AG04450 (cell line): ENCODE data around the gene CRNKL1. TPM values are rescaled to one million over a fixed set of nuclear protein-coding genes. Genes with fewer than 3 reads are reported as not detected.

Source experiments
- CTCF ChIA-PET: fragments of 300-600, 350-600 bp; formaldehyde crosslinking; extraction: SDS; loops from one replicate; lab custom pipeline; 2022; ENCODE audit warnings: antibody characterized with exemption, inconsistent platforms; lab: Charles Lee
- POLR2A ChIA-PET: fragments of 350-600 bp; formaldehyde crosslinking; extraction: SDS; loops from one replicate; lab custom pipeline; 2021; ENCODE audit warnings: antibody characterized with exemption, inconsistent platforms; lab: Yijun Ruan, JAX
- DNase-seq: peaks from one replicate; pipeline ENCODE4 v3.0.0-alpha.2; 2011; ENCODE audit warnings: low read depth, low spot score
- H3K27ac ChIP-seq: one replicate; pipeline ENCODE4 v1.5.1; 2012; ENCODE audit warnings: low read depth, low read length, control low read depth
- H3K27me3 ChIP-seq: one replicate; pipeline ENCODE4 v1.6.0; 2012; ENCODE audit warnings: low read length; ENCODE audit not compliant: control insufficient read depth, insufficient read depth
- H3K4me3 ChIP-seq: 2 replicates; pipeline ENCODE4 v1.5.1; 2011; ENCODE audit warnings: mild to moderate bottlenecking, low read depth, low read length, control low read depth
- H3K9me3 ChIP-seq: 2 replicates; pipeline ENCODE4 v1.5.1; 2012; ENCODE audit warnings: low read length; ENCODE audit not compliant: control insufficient read depth, insufficient read depth
- CTCF ChIP-seq: IDR thresholded peaks from 2 replicates; pipeline ENCODE4 v1.5.1; 2011; ENCODE audit warnings: low read depth, low read length, control low read depth, inconsistent platforms
- polyA plus RNA-seq: library from polyadenylated mRNA; depleted of rRNA; stranded (reverse); fragments of >200 nt; gene quantifications from 2 replicates; pipeline ENCODE4 v1.2.3, GENCODE V29; 2011

The CRNKL1 gene
- polyA plus RNA-seq, 1 experiment, result 21.0 TPM

- no peak overlapping the region for H3K4me3 ChIP-seq
- no peaks in the 10 kb centered on the region for H3K9me3 ChIP-seq
- no peak for TF ChIP-seq CTCF
- POLR2A ChIA-PET, result no interaction called here
- no peak overlapping the region for H3K27ac ChIP-seq
- CTCF ChIA-PET, result interaction anchor here (1.2 to 2.5 kb wide), 3 partner anchors 12 to 306 kb away, joined by 3 to 9 read pairs (median 8); no protein-coding TSS in a partner anchor
- H3K27me3 ChIP-seq, result no peaks in the 10 kb centered on the region
- no peak for DNase-seq
Observed at GRCh38 chr20:19996222-19996621, 56.0 kb downstream of the CRNKL1 start.

DNA sequence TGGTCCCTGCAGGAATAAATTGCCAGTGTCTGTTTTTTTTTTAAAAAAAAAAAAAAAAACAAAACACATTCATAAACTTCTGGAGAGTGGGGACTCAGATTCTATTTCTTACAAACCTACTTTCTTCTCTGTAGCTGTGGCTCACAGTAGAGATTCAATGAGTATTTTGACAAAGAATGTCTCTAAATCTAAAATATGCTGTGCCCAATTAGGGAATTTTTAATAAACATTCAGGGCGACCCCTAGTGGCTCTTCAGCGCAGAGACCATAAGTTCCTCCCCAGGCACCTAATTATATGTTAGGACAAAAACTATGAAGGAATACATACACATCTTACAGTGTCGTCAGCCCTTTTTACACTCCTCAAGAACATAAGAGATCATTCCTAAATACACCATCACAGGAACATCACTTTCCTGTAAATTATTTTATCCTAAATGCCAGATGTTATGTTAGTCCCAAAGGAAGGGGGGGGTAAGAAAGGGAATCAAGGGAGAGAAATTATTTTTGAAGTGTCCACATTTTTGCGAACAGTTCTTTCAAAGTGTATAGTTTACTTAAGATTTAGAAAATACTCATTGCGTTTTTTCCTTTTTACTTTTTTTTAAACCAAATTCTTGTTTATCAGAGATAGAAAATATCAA lies 56.9 kb downstream of the CRNKL1 start:
- peak; percentile 78 for TF ChIP-seq CTCF
- H3K27me3 ChIP-seq, result no peaks in the 10 kb centered on the region
- no peaks in the 10 kb centered on the region for H3K9me3 ChIP-seq
- POLR2A ChIA-PET, result interaction anchor here (0.7 to 6.5 kb wide), 3 partner anchors 20 to 209 kb away, joined by 5 to 88 read pairs (median 9); no protein-coding TSS in a partner anchor
- DNase-seq, result no peak
- H3K27ac ChIP-seq, result no peak overlapping the region
- H3K4me3 ChIP-seq, result no peak overlapping the region
- CTCF ChIA-PET, result interaction anchor here (0.6 to 3.2 kb wide), 32 partner anchors 9 to 1488 kb away, joined by 3 to 27 read pairs (median 5); partner anchors contain the start of gene NAA20

DNA sequence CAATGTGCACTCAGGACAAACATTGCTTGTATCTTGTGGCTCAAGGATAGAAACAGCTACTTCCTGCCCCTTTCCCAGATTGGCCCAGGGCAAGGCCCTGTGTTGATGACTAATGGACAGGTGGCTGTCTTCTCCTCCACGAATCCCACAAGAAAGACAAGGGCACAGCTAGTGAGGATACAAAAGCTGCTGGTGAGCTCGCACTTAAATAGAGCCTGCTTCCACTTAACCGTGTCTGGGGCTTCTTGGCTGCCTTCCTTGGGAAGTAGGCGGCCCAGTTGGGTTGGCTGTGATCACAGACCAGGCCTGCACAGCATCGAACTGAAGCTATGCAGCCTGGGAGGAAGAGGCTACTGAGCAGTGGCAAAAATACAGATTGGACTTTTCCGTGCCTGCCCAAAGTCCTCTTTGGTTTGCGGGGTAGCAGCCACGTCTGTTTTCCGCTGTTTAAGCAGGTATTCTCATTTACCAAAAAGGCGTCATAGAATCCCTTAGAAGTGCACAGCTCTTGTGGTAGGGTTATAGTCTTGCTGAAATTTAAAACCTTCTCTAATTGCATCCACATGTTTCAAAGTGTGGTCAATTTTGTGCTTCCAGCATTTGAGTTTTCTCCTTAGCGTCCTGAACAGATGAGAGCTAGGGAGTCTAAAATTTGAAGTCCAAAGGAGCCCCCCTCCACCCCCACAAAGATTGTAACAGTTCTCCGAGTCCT lies 58.2 kb downstream of the CRNKL1 start:
- POLR2A ChIA-PET, result interaction anchor here (0.5 to 6.5 kb wide), 9 partner anchors 16 to 210 kb away, joined by 3 to 88 read pairs (median 5); no protein-coding TSS in a partner anchor

DNA sequence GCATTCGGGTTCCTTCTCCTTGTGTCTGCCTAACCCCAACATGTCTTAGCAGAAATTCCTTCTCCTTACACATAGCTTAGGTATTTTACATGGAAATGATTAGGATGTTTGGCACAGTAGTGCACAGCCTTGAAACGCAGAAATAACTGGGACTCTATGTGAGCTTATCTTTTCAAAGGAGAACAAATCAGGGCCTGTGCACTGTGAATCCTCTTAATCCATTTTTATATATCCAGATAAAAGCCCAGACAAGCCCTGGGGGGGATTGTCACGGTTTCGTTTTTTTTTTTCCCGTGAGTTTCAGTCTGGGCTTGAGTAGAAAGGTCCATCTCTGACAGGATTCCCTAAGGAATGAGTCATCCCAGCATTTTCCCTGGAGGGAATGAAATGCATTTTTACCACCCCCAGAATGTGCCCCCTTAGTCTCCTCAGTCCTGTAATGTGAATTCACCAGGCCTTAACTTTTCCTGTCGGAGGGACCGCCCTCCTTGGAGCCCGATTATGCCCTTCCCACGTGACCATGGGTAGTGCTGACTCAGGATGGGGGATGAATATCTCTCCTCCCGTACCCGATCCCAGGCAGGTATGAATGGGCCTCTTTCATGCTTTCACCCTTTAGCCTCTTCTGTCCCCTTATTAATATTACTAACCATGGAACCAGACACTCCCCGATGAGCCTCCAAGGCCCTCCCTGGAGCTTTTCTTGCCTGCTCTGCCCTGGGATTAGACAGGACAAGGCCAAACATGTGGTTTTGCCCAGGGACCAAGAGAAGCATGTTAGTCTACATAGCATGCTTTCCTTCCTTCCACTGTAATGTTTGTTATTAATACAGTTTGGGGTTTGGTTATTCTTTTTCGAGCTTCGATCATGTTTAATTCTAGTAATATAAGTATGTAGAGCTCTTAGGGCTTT lies 59.0 kb downstream of the CRNKL1 start:
- POLR2A ChIA-PET, result interaction anchor here (0.7 to 6.5 kb wide), 9 partner anchors 17 to 209 kb away, joined by 3 to 88 read pairs (median 6); partner anchors contain the start of gene NAA20
- TF ChIP-seq CTCF, result no peak
- Histone ChIP-seq H3K27me3 (no peaks in the 10 kb centered on the region), H3K9me3 (no peaks in the 10 kb centered on the region; the same call in 1 of the 2 replicates), H3K27ac (peak overlapping the region; percentile 96), H3K4me3 (peak overlapping the region; percentile 39)
- peak; percentile 65 for DNase-seq
- CTCF ChIA-PET, result interaction anchor here (0.6 to 3.2 kb wide), 15 partner anchors 8 to 600 kb away, joined by 3 to 27 read pairs (median 11); partner anchors contain the start of gene NAA20

More for the DNA sequence above, 58.2 kb downstream of the CRNKL1 start:
- Histone ChIP-seq H3K27ac (peak overlapping the region; percentile 96), H3K9me3 (no peaks in the 10 kb centered on the region; the same call in 1 of the 2 replicates), H3K4me3 (no peak overlapping the region), H3K27me3 (no peaks in the 10 kb centered on the region)
- TF ChIP-seq CTCF, result no peak
- CTCF ChIA-PET, result interaction anchor here (0.6 to 3.2 kb wide), 26 partner anchors 9 to 599 kb away, joined by 3 to 27 read pairs (median 5); partner anchors contain the start of gene NAA20
- DNase-seq, result no peak
